Measurements from ENCODE around the gene HMGA1. TPM values are rescaled to one million over a fixed set of nuclear protein-coding genes. Genes with fewer than 3 reads are reported as not detected.

Gene HMGA1
- total and polyA plus RNA-seq, 2 of the 13 experiments (the other 11 are each of a cell fraction or from before 2014, with no cell fraction given), result 117 to 145 TPM

- peaks cover 22 to 42% of the 10 kb centered on the region in 2 experiments; a peak in 4 of 5 replicates for H3K36me3 ChIP-seq (replicated peaks in 1 of 2; ENCODE audit: control insufficient read depth in 1 of 2, insufficient read depth in 2 of 2, low read length in 2 of 2)
- ATAC-seq, result no peak
- 96% methylated on average over 3 of the region's 3 CpGs for WGBS (ENCODE audit: low lambda C conversion rate)
- ChIA-PET POLR2A (no interaction called here), CTCF (ENCODE audit: low intra/inter-chr PET ratio, low total read pairs) (no interaction called here)
- no peak overlapping the region for H3K27ac ChIP-seq (ENCODE audit: extremely low read length, insufficient read depth, low read length)
- no peak overlapping the region for H3K4me3 ChIP-seq (replicated peaks in 1 of 3; ENCODE audit: insufficient read depth in 1 of 3, low read depth in 2 of 3, low read length in 3 of 3)
- peak; percentile 12 for FAIRE-seq
- H4K20me1 ChIP-seq (ENCODE audit: insufficient read depth, low read length), result no peaks in the 10 kb centered on the region
- H3K79me2 ChIP-seq (ENCODE audit: insufficient read depth, low read length), result peaks cover 25% of the 10 kb centered on the region
- no peaks in the 10 kb centered on the region for H3K9me3 ChIP-seq (ENCODE audit: low read length)
- no peak overlapping the region for H2AFZ ChIP-seq (ENCODE audit: low read length)
- H3K27me3 ChIP-seq (ENCODE audit: control insufficient read depth in 1 of 2, insufficient read depth in 2 of 2, low read length in 2 of 2), result no peaks in the 10 kb centered on the region
- peaks cover 58% of the 10 kb centered on the region for H3K4me1 ChIP-seq (ENCODE audit: insufficient read depth, low read length)
- no TSS peak for BruUV-seq (replicated peaks)
- H3K4me2 ChIP-seq (ENCODE audit: low read depth, low read length), result no peak overlapping the region
- H3K9ac ChIP-seq (ENCODE audit: insufficient read depth, low read depth, low read length), result no peak overlapping the region
- DNase-seq (ENCODE audit: low spot score), result no peak
- in situ Hi-C loops (cut with HindIII; ENCODE audit: extremely low pct_ligation_motif_present, low pct_unique_long_range_greater_than_20kb), result loop anchor here (25.0 kb wide), 1 partner anchor 373 kb away; no protein-coding TSS in a partner anchor
- intact Hi-C loops (cut with micrococcal nuclease; ENCODE audit: unreplicated experiment), result no loop called here
- no peak for TF ChIP-seq HHEX (CRISPR knock-in tag; IDR thresholded peaks at IDR 0.05)
- no peak for TF ChIP-seq TIGD3 (CRISPR knock-in tag; IDR thresholded peaks at IDR 0.05; ENCODE audit: borderline replicate concordance)
- no peak for TF ChIP-seq ZNF260 (CRISPR knock-in tag; IDR thresholded peaks at IDR 0.05; ENCODE audit: borderline replicate concordance, low read depth)
- no peak for TF ChIP-seq ZNF142 (CRISPR knock-in tag; IDR thresholded peaks at IDR 0.05)
- no peak for TF ChIP-seq ZBTB33 (CRISPR knock-in tag; IDR thresholded peaks at IDR 0.05)
- no peak for TF ChIP-seq KMT2A (CRISPR knock-in tag; IDR thresholded peaks at IDR 0.05)
- no peak for TF ChIP-seq AKAP8 (CRISPR knock-in tag; IDR thresholded peaks at IDR 0.05)
- TF ChIP-seq ZNF792 (CRISPR knock-in tag; IDR thresholded peaks at IDR 0.05), result no peak
- no peak for TF ChIP-seq ZNF513 (CRISPR knock-in tag; conservative IDR thresholded peaks at IDR 0.05)
- TF ChIP-seq POLR2A (IDR thresholded peaks at IDR 0.05; ENCODE audit: insufficient read depth in 1 of 2, low read depth in 2 of 2, low read length in 2 of 2), result no peak
- TF ChIP-seq ZFP1 (CRISPR knock-in tag; IDR thresholded peaks at IDR 0.05), result no peak
- no peak for TF ChIP-seq ZNF563 (CRISPR knock-in tag; IDR thresholded peaks at IDR 0.05)
- TF ChIP-seq ZNF784 (CRISPR knock-in tag; IDR thresholded peaks at IDR 0.05; ENCODE audit: borderline replicate concordance), result no peak
- TF ChIP-seq NFIC (IDR thresholded peaks at IDR 0.05; ENCODE audit: low read length), result no peak
- no peak for TF ChIP-seq ZNF607 (CRISPR knock-in tag; IDR thresholded peaks at IDR 0.05; ENCODE audit: borderline replicate concordance)
Observed at GRCh38 chr6:34239500-34239825, 2.8 kb downstream of the HMGA1 start.

Data from HepG2 (cell line).